Measurements from ENCODE around the gene ENDOU. TPM values are rescaled to one million over a fixed set of nuclear protein-coding genes. Genes with fewer than 3 reads are reported as not detected.

ENDOU gene
- total and polyA plus RNA-seq, 9 donors, result 0.69 to 3.6 (median 1.4) TPM

- H3K4me1 ChIP-seq (ENCODE audit: insufficient read depth), result peaks cover 36% of the 10 kb centered on the region
- H3K9me3 ChIP-seq, result no peaks in the 10 kb centered on the region
- no peak for DNase-seq
- H3K36me3 ChIP-seq, result no peaks in the 10 kb centered on the region
- WGBS, 3 donors, result 88 to 90% (median 90%) methylated on average over 3 of the region's 3 CpGs
- TF ChIP-seq EP300 (IDR thresholded peaks at IDR 0.05), result no peak
- no peak for TF ChIP-seq CTCF (IDR thresholded peaks at IDR 0.05)
- TF ChIP-seq POLR2A (IDR thresholded peaks at IDR 0.05), result no peak
- peak overlapping the region; percentile 48 to 51 for H3K27ac ChIP-seq
- no peak overlapping the region for H3K4me3 ChIP-seq
- no peaks in the 10 kb centered on the region for H3K27me3 ChIP-seq
- intact Hi-C loops (cut with DNase I), result loop anchor here in 2 of 4 donors (5.0 to 10.0 kb wide), 2 partner anchors 38 to 96 kb away; no protein-coding TSS in a partner anchor
These were observed 14.0 kb upstream of the ENDOU start for GRCh38 chr12:47739297-47739696.

GRCh38 chr12:47737936-47738594 is 12.8 kb upstream of the ENDOU start:
- DNase-seq, result peak; percentile 62 to 78 (median 73)
- intact Hi-C loops (cut with DNase I), result loop anchor here in 2 of 4 donors (5.0 to 10.0 kb wide), 2 partner anchors 39 to 97 kb away; no protein-coding TSS in a partner anchor
- peak overlapping the region; percentile 68 to 91 for H3K27ac ChIP-seq
- 49 to 76% (median 63%) methylated on average over 11 to 17 of the region's 17 CpGs for WGBS, 3 donors
- TF ChIP-seq CTCF (IDR thresholded peaks at IDR 0.05) (peak in 1 of 3 donors; percentile 10), EP300 (IDR thresholded peaks at IDR 0.05) (no peak)
- no peaks in the 10 kb centered on the region for H3K27me3 ChIP-seq
- H3K4me3 ChIP-seq, result no peak overlapping the region
- H3K4me1 ChIP-seq (ENCODE audit: insufficient read depth), result peaks cover 37% of the 10 kb centered on the region
- no peaks in the 10 kb centered on the region for H3K36me3 ChIP-seq
- no peaks in the 10 kb centered on the region for H3K9me3 ChIP-seq

GRCh38 chr12:47736877-47737676 is 11.8 kb upstream of the ENDOU start:
- H3K4me1 ChIP-seq (ENCODE audit: insufficient read depth), result peaks cover 37% of the 10 kb centered on the region
- peak; percentile 94 to 98 (median 96) for DNase-seq
- 2 to 5% (median 4%) methylated on average over 19 of the region's 19 CpGs for WGBS, 3 donors
- no peaks in the 10 kb centered on the region for H3K9me3 ChIP-seq
- intact Hi-C loops (cut with DNase I), result loop anchor here in 2 of 4 donors (5.0 to 10.0 kb wide), 2 partner anchors 40 to 98 kb away; no protein-coding TSS in a partner anchor
- TF ChIP-seq CTCF (IDR thresholded peaks at IDR 0.05) (peak in 1 of 3 donors; percentile 6), POLR2A (IDR thresholded peaks at IDR 0.05) (peak; percentile 34), EP300 (IDR thresholded peaks at IDR 0.05) (no peak)
- H3K36me3 ChIP-seq, result no peaks in the 10 kb centered on the region
- no peaks in the 10 kb centered on the region for H3K27me3 ChIP-seq
- peak overlapping the region; percentile 68 to 91 for H3K27ac ChIP-seq
- H3K4me3 ChIP-seq, result no peak overlapping the region

- DNase-seq, result no peak
- Histone ChIP-seq H3K4me1 (ENCODE audit: insufficient read depth) (peaks cover 39% of the 10 kb centered on the region), H3K4me3 (no peak overlapping the region), H3K27ac (peak overlapping the region; percentile 11 to 91), H3K9me3 (no peaks in the 10 kb centered on the region), H3K36me3 (no peaks in the 10 kb centered on the region), H3K27me3 (no peaks in the 10 kb centered on the region)
- 54 to 75% (median 64%) methylated on average over 4 of the region's 4 CpGs for WGBS, 3 donors
- no peak for TF ChIP-seq POLR2A (IDR thresholded peaks at IDR 0.05)
- TF ChIP-seq EP300 (IDR thresholded peaks at IDR 0.05), result no peak
- TF ChIP-seq CTCF (IDR thresholded peaks at IDR 0.05), result no peak
- intact Hi-C loops (cut with DNase I), result loop anchor here in 2 of 4 donors (5.0 to 10.0 kb wide), 2 partner anchors 41 to 99 kb away; no protein-coding TSS in a partner anchor
These were observed 10.9 kb upstream of the ENDOU start for GRCh38 chr12:47736216-47736615.

All from ovary (tissue), 9 donors.